GM18909 (cell line): ENCODE measurements around the gene SCGN.

ENCODE experiments used
- ATAC-seq: cut with Tn5 transposase; IDR thresholded peaks from one replicate; pipeline ENCODE4 v1.9.1; 2021; ENCODE audit warnings: mild to moderate bottlenecking; ENCODE audit not compliant: unreplicated experiment, poor library complexity

Gene SCGN

DNA sequence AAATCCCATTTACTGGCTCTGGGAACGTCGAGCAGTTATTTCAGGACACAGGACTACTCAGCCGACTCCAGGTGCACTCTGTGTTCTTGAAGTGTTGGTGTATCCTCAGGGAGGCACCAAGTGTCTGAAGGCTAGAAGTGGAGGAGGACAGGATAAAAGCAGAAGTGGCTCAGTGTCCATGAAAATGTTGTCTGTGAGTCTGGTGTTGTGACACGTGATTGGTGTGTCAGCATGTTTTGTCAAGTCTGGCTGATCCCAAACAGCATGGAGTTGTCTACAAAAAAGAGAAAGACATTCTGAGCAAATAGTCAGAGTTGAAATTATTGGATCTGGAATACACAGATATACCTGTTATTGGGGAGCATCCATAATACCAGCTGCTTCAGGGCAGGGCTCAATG, 30.3 kb downstream of the SCGN start:
- no peak for ATAC-seq

DNA sequence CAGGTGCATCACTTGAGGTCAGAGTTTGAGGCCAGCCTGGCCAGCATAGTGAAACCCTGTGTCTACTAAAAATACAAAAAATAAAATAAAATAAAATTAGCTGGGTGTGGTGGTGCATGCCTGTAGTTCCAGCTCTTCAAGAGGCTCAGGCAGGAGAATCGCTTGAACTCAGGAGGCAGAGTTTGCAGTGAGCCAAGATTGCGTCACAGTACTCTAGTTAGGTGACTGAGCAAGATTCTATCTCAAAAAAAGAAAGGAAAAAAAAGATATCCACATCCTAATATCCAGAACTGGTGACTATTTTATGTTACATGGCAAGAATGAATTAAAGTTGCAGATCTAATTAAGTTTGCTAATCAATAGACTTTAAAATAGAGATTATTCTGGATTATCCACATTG, 32.5 kb downstream of the SCGN start:
- no peak for ATAC-seq

DNA sequence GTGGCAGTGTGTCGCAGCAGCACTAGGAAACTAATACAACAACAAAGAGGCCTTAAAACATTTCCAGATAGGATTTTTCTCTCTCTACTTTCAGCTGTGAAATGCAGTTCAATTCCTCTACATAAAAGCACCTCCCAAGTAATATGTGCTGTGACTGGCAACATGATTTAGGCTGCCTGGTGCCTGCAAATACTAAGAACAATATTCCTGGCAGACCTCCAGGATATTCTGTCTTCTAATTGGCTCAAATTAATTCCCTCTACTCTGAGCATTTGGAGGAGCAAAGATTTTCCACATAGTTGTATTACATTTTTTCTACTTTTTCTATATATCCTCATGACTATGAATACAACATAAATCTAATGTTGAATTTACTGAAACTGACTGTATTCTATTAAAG, 33.2 kb downstream of the SCGN start:
- ATAC-seq, result no peak

DNA sequence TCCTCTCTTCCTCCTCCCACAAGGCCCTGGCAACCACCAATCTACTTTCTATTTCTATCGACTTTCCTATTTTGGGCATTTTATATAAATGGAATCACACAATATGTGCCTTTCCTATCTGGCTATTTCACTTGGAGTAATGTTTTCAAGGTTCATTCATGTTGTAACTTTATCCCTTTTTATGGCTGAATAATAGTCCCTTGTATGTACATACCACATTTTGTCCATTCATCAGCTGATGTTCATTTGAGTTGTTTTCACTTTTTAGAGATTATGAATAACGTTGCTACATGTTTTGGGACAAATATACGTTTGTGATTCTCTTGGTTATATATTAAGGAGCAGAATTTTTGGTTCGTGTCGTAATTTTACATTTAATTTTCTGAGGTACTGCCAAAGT, 33.9 kb downstream of the SCGN start:
- no peak for ATAC-seq

DNA sequence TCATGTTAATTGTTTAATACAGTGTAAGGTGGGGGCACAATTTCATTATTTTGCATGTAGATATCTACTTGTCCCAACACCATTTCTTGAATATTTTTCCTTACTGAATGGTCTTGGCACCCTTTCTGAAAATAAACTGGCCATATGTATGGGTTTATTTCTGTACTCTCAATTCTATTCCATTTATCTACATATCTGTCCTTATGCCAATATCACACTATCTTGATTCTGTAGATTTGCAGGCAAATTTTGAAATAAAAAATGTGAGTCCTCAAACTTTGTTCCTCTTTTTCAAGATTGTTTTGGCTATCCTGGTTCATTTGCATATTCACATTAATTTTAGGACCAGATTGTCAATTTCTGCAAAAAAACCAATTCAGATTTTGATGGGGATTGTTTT, 34.8 kb downstream of the SCGN start:
- ATAC-seq, result no peak

DNA sequence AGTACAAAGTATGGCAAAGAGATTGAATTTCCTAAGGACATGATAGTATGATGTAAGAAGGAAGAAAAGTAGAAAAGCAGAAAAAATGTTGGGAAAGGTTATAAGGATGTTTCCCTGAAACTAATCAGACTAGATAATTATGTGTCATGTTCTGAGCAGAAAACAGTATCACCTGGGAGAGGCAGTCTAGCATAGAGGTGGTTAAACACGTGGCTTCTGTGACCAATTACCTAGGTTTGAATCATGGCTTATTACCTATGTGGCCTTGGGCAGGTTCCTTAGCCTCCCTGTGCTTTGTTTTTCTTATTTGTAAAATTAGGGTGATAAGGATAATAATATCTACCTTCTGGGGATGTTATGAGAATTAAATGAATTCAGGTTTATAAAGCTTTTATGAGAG, 38.0 kb downstream of the SCGN start:
- ATAC-seq, result no peak

DNA sequence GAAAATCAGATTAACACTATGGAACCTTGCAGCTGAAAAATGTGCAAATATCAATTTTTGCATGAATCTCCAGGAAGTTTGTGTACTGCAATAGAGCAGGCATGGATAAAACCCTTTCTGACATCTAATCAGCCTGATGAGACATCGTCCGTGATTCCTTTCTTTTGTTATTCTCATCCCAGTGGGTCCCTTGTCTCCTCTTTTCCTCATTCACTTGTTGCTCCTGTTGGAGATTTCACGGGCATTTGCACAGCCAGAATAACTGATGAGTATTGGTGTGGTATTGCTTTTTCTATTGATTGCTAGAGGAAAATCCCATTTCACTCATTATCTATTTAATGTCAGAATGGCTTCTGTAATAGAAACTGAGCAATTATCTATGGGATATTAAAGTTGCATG, 39.9 kb downstream of the SCGN start:
- no peak for ATAC-seq

DNA sequence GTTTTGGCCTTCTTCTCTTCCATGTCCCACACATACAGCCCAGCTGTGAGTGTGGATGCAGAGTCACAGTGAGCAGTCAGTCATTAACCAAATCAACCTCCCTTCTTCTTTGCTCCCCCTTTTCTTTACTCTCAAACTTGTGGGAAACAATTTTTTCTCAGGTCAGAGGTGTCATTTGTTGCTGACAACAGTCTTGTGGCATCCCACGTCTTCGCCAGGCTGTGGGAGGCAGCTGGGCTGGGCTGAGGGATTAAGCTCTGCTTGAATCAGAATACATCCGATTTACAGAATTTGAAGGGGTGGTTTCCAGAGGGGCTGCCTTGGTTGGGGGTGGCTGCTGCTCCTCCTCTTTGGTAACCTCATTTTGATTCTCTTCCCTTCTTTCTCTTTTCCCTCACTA, 40.5 kb downstream of the SCGN start:
- no peak for ATAC-seq

DNA sequence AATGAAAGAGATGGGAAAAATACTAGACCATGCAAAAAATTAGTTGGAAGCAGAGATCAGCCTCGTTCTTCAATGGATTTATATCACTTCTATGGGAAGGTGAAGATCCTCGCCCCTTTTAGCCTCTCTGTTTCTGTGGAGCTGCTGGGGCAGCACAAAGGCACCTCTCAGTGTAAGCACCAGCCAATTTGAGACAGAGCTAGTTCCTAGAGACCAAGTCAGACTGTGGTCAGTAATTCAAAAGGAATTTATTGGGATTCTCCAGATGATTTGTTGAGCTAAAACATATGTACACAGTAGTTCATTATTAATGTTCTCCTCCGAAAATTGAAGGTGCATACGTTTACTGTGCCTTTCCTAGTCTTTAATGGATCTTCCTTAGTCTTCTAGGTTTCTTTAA, 42.4 kb downstream of the SCGN start:
- ATAC-seq, result no peak

DNA sequence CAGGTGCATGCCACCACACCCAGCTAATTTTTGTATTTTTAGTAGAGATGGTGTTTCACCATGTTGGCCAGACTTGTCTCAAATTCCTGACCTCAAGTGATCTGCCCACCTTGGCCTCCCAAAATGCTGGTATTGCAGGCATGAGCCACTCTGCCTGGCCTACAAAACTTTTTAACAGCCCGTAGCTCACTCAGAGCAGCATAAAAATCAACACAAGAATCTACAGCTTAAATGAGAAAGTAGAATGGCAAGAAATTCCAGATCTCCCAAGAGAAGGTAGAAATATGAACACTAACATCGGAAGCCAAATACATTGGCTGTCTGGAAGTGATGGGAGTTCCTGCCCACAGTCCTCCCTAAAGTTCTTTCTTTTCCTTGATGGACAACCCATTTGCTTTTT, 43.7 kb downstream of the SCGN start:
- no peak for ATAC-seq

DNA sequence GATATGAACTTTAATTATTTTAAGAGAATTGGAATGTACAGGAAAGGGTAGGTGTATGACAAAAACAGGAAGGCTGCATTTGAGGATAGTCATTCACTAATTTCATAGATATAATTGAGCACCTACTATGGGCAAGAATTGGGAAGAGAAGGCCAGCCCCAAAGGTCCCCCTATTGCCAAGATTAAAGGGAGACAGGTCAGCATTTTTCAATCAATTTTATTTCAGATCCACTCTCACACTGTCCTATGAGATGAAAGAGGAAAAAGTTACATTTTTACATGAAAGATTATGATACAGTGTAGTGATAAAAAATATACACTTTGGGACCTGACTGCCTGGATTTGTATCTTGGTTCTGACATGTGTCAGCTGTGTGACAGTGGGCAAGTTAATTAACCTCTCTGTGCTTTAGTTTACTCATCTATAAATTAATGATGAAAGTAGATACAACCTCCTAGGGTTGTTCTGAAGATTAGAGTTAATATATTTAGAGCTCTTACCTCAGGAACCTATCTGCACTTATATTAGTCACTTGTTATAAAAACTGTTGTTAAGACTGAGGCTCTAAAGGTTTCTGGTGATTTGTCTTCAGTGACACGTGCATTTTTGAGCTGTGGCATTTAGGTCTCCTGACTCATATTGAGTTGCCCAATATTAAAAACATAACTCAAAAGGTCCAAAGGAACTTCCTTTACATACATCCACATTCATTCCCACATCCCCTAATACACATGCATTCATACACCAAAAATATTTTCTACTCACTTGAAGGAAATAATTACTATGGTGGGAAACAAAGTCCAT, 45.7 kb downstream of the SCGN start:
- ATAC-seq, result no peak

DNA sequence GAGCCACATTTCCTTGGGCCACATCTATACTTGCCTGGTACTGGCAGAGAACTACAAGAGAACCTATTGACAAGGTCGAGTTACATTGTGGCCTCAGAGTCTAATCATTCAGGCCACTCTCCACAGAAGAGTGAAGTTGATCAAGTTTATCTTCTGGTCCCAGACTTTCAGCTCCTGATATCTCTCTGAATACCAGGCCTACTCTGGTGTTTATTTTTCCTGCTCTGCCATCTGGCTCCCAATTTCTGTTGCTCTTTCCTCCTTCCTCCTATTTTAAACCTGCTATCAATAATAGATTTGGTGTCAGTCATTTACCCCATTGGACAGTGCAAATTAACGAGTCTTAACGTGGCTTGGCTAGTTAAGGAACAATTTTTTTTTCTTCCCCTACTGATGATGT, 46.6 kb downstream of the SCGN start:
- ATAC-seq, result no peak

DNA sequence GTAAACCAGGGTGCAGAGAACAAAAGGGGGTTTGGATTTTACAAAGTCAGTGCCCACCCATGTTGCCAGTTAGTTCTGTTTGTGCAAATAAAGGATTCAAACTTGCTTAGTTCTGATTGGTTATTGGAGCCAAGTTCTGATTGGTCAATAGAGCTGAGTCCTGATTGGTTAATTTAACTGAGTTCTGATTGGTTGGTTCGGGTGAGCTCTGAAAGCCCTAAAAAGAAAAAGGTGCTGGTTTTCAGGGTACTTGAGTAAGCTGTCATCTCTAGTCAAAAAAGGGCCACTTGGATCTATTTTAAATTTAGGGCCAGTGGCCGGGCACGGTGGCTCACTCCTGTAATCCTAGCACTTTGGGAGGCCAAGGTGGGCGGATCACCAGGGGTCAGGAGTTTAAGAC, 47.6 kb downstream of the SCGN start:
- no peak for ATAC-seq

DNA sequence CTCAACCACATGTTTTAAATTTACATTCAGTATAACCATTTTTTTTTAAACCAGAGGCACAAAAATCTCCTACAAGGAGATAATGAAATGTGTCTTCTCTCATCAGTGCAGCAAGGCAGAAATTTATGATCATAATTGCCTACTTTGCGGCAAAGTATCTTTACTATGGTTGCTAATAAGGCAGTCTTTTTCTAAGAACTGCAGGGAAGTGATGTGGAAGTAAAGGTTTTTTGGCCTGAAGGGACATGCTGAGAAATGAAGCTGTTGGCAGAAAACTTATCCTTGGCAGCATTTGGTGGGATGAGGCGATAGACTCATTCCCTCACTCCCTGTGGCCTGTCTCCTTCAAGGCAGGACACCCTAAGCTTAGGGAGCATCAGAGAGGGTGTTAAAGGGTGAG, 48.7 kb downstream of the SCGN start:
- no peak for ATAC-seq

DNA sequence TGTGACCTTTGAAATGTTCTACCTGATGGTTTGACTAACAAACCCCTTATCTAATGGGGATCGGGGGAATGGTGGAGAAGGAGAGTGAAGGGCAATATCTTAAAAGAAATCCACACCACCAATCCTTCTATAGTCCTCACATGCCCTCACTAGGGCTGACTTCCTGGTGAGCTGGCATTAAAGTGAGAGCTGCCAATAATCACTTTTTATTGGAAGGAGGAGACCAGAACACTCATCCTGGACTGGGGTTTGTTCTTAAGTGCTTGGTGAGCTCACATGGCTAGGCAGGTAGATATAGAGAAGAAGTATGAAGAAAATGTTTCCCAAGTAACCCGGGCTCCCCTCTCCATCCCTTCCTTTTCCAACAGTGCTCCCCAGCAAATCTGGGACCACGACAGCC, 49.8 kb downstream of the SCGN start:
- ATAC-seq, result no peak

DNA sequence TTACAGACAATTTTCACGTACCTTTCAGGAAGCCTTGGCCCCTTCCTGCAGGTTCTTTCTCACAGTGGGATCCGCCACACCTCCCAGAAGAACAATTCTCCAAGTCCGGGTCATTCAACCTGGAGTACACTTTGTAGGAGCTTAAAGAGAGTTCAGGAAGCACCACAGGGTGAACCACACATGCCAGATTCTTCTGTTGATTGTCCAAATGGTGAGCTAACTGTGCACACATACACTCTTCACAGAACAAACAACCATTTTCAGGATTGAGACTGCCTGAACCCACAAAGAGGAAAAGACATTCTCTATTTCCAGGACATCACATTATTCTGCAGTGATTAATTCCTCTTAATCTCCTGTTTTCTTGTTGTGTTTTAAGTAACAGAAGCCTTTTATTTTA, 51.0 kb downstream of the SCGN start:
- no peak for ATAC-seq

DNA sequence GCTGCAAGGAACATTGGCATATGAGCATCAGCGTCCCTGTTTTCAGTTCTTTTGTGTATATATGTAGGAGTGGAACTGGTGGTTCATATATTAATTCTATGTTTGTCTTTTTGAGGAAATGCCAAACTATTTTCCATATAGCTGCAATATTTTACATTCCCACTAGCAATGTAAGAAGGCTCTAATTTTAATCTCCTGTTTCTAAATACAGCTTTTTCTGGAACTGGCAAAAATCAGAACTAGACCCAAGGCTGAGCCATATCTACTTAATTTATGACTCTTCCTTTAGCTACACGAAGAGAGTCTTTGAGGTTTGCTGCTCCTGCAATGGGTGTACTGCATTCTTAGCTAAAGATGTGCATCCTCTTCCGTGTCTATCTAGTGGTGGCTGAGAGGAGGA, 52.0 kb downstream of the SCGN start:
- no peak for ATAC-seq

DNA sequence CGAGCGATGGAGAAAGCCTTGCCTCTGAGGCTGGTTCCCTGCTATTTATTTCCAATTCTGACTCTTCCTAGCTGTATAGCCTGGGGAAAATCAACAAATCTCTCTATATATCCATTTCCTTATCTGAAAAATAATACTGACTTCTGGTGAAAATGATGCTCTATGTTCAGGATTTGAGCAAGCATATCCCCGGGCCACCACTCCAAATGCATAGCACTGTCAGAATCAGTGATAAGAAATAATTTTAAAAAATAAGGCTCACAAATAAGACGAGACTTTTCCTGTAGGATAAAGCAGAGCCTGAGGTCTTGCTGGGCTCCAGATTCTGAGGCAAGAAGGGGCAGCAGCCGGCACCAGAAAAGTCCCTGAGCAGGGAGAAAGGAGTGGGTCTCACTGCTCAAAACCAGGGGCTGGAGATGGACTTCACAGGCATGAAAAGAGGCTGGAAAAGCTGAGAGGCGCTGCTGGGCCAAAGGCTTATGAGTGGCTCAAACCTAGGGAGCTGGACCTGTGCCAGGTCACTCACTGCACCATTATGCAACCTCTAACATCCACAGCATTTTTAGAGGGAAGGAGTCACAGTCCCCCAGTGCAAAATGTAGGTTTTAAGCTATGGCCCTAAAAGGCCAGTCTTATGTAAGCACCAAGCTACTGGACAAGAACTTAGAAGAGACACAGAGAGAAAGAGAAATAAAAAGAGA, 54.4 kb downstream of the SCGN start:
- ATAC-seq, result no peak

DNA sequence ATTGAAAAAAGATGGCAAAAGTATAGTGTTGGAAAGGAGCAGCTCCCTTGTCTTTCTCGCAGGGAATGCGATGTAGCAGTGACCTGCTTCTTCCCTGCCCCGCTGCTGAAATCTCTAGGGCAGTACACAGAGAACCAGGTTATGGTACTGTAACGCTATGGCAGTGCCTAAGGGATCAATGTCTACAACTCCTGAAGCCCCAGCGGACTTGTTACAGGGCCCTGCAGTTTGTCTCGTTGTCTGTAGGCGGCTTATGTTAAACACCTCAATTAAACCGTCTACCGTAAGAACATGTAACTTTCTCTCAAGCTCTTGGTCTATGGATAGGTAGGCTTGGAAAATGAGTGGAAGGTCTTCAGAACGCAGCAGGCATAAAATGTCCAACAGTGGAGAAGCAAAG, 57.7 kb downstream of the SCGN start:
- no peak for ATAC-seq

DNA sequence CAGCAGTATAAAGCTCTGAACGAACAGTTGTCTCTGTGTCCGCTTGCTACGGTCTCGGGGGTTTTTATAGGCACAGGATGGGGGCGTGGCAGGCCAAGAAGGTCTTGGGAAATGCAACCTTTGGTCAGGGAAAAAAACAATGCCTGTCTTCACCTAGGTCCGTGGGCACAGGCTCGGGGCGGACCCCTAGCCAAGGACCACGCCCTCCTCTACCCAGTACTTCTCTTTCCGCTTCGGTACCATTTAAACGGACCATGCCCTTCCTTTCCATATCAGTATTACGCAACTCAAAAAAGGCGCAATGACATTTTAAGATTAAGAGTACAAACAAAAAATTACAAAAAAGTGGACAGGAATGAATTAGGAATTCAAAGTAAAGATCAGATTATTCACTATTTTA, 58.3 kb downstream of the SCGN start:
- ATAC-seq, result no peak

DNA sequence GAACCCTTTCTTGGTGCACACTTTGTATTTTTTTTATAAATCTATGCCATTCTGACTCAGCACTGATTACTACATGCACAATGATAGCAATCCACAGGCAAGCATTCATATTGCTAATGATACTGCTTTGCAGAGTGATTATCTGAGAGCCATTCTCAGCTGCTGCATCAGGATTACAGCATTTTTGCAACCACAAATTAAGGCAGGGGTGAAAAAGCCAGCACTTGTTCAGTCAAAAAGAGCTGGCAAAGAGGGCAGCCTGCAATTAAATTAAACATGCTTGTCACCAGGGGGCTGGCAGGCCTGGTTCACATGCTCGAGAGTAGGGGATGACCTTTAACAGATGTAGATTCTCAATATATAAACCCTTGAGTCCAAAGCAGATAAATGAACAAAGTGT, 61.8 kb downstream of the SCGN start:
- no peak for ATAC-seq

DNA sequence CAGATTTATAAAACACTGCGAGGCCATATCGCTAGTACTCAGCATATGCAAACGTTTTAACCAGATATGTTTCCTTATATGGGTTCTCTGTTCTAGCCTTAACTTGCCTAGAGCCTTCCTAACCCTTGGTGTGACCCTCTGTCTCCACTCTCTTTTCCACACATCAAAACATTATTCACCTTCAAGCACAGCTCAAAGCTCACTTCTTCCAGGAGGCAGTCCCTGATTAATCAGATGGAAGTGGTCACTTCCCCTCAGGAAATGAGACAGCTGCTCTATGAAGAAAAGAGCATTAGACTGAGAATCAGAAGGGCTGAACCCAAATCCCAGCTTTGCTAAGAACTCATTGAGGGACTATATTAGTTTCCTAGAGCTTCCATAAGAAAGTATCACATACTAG, 62.8 kb downstream of the SCGN start:
- no peak for ATAC-seq
